Mesenchymal stem cell (in vitro differentiated cells and primary cell): Measurements from ENCODE around the gene MCL1.

ENCODE experiments used
- DNase-seq: peaks from one replicate; pipeline ENCODE4 v3.0.0-alpha.2; 2013
- H2AFZ ChIP-seq: one replicate; pipeline ENCODE4 v1.6.1; 2013; ENCODE audit warnings: low read depth, mild to moderate bottlenecking, control low read depth, inconsistent platforms, low read length, moderate library complexity
- H2AK5ac ChIP-seq: 2 replicates; pipeline ENCODE4 v1.6.1; 2013; ENCODE audit warnings: low read length, moderate library complexity, mild to moderate bottlenecking, inconsistent platforms; ENCODE audit not compliant: severe bottlenecking
- H2BK120ac ChIP-seq: one replicate; pipeline ENCODE4 v1.6.1; 2013; ENCODE audit warnings: low read depth, mild to moderate bottlenecking, inconsistent platforms, low read length, moderate library complexity
- H2BK12ac ChIP-seq, 2 experiments: one replicate each; pipeline ENCODE4 v1.6.1; 2013; ENCODE audit warnings: inconsistent platforms in 2 of 2, low read length in 2 of 2, mild to moderate bottlenecking in 2 of 2, moderate library complexity in 2 of 2, control low read depth in 1 of 2
- H2BK15ac ChIP-seq: one replicate; pipeline ENCODE4 v1.6.1; 2013; ENCODE audit warnings: mild to moderate bottlenecking, low read depth, inconsistent platforms; ENCODE audit not compliant: poor library complexity, severe bottlenecking
- H2BK5ac ChIP-seq: 2 replicates; pipeline ENCODE4 v1.6.1; 2013; ENCODE audit warnings: low read depth, mild to moderate bottlenecking, low read length, control low read depth, inconsistent platforms; ENCODE audit not compliant: poor library complexity, severe bottlenecking
- H3K14ac ChIP-seq, 2 experiments: one replicate each; pipeline ENCODE4 v1.6.1; 2013; ENCODE audit warnings: inconsistent platforms in 2 of 2, low read length in 2 of 2, control low read depth in 1 of 2, mild to moderate bottlenecking in 1 of 2, moderate library complexity in 1 of 2
- H3K18ac ChIP-seq, 2 experiments: one replicate each; pipeline ENCODE4 v1.6.1; 2013; ENCODE audit warnings: inconsistent platforms in 2 of 2, low read length in 2 of 2, control low read depth in 1 of 2, low read depth in 1 of 2, mild to moderate bottlenecking in 1 of 2
- H3K23ac ChIP-seq, 2 experiments: one replicate each; pipeline ENCODE4 v1.6.1; 2013; ENCODE audit warnings: inconsistent platforms in 2 of 2, low read length in 2 of 2, mild to moderate bottlenecking in 2 of 2, moderate library complexity in 2 of 2, control low read depth in 1 of 2
- H3K27ac ChIP-seq: 2 replicates; pipeline ENCODE4 v1.5.1; 2013; ENCODE audit warnings: mild to moderate bottlenecking, moderate library complexity, low read length, control low read depth, inconsistent platforms; ENCODE audit not compliant: poor library complexity, severe bottlenecking
- H3K27me3 ChIP-seq, 2 experiments: 2 replicates each; pipeline versions ENCODE4 v1.6.1 to v1.7.0; 2013; ENCODE audit warnings: low read length in 2 of 2, mild to moderate bottlenecking in 2 of 2, moderate library complexity in 2 of 2, control low read depth in 1 of 2, inconsistent platforms in 1 of 2; ENCODE audit not compliant: control insufficient read depth in 1 of 2, insufficient read depth in 1 of 2
- H3K36me3 ChIP-seq, 2 experiments: 2 replicates each; pipeline versions ENCODE4 v1.6.1 to v1.7.0; 2013; ENCODE audit warnings: low read length in 2 of 2, control low read depth in 1 of 2, inconsistent platforms in 1 of 2, low read depth in 1 of 2, mild to moderate bottlenecking in 1 of 2; ENCODE audit not compliant: insufficient read depth in 2 of 2, control insufficient read depth in 1 of 2
- H3K4ac ChIP-seq, 2 experiments: one replicate each; pipeline ENCODE4 v1.6.1; 2013; ENCODE audit warnings: inconsistent platforms in 2 of 2, low read length in 2 of 2, mild to moderate bottlenecking in 2 of 2, moderate library complexity in 2 of 2, control low read depth in 1 of 2, low read depth in 1 of 2
- H3K4me1 ChIP-seq: 2 replicates; pipeline ENCODE4 v1.6.1; 2013; ENCODE audit warnings: low read depth, low read length, control low read depth; ENCODE audit not compliant: control insufficient read depth, insufficient read depth
- H3K4me2 ChIP-seq: 2 replicates; pipeline ENCODE4 v1.6.1; 2013; ENCODE audit warnings: low read length, mild to moderate bottlenecking, inconsistent platforms; ENCODE audit not compliant: poor library complexity, severe bottlenecking
- H3K4me3 ChIP-seq, 2 experiments: 2 replicates each; pipeline versions ENCODE4 v1.5.1 to v1.7.0; 2013; ENCODE audit warnings: low read length in 2 of 2, mild to moderate bottlenecking in 2 of 2, control low read depth in 1 of 2, low read depth in 1 of 2; ENCODE audit not compliant: insufficient read depth in 1 of 2
- H3K79me1 ChIP-seq: replicated peaks from 2 replicates; pipeline ENCODE4 v1.6.1; 2013; ENCODE audit warnings: mild to moderate bottlenecking, control low read depth, low read length, inconsistent platforms; ENCODE audit not compliant: poor library complexity, severe bottlenecking
- H3K9ac ChIP-seq: 2 replicates; pipeline ENCODE4 v1.7.0; 2013; ENCODE audit warnings: mild to moderate bottlenecking, low read length, moderate library complexity
- H3K9me3 ChIP-seq: 2 replicates; pipeline ENCODE4 v1.7.0; 2013; ENCODE audit warnings: mild to moderate bottlenecking, low read length; ENCODE audit not compliant: control insufficient read depth
- H4K8ac ChIP-seq: one replicate; pipeline ENCODE4 v1.6.1; 2013; ENCODE audit warnings: inconsistent platforms, mild to moderate bottlenecking, low read length, moderate library complexity
- H4K91ac ChIP-seq: one replicate; pipeline ENCODE4 v1.6.1; 2013; ENCODE audit warnings: mild to moderate bottlenecking, low read length, inconsistent platforms
- WGBS: methylation state at CpG from one replicate; pipeline ENCODE4 v1.1.7; 2013; ENCODE audit warnings: mixed read lengths; 5-methylcytosine and 5-hydroxymethylcytosine counted together

The MCL1 gene

DNA sequence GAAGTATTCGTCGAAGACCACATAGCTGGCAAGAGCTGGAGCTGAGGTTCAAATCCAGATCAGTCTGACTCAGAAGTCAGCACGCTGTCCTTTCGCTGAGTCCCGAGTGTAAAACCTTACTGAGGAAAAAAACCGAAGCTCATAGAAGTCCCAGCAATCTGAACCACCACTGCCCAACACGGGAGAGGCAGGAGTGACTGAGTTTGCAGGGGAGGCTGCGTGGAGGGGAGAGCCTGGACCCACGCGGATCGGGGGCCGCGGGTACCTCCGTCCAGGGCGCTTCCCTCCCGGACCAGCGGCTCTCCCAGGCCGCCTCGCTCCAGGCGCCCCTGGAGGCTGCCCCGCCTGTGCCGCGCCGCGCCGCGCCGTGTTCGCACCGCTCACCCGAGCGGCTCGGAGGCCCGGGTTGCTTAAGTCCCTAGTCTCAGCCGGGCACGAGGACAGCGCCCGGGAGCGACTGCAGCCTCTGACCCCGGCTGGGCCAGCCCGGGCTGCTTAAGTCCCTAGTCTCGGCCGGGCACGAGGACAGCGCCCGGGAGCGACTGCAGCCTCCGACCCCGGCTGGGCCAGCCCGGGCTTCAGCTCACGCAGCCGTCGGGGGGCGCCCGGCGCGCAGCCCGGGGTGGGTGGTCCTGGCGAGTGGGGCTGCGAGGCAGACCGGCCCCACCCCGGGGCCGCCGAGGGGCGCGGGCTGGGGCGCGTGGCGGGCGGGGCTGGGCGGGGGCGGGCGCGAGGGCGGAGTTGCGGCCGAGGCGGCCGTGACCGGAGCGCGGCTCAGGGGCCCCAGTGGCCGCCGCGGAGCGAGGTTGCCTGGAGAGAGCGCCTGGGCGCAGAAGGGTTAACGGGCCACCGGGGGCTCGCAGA lies 30.5 kb downstream of the MCL1 start, which contains the start of gene ADAMTSL4:
Gene ADAMTSL4, plus strand, starts transcription at position 777 of the 864 bp plus-strand sequence. CDS start 2,881 bp downstream, outside the sequence.
- peak within 1 kb of the TSS in 1 of 2 experiments; percentile 52 for H3K23ac ChIP-seq
- no peaks in the 10 kb centered on the region for H3K27me3 ChIP-seq
- no peaks in the 10 kb centered on the region for H3K79me1 ChIP-seq
- H2AK5ac ChIP-seq: no peak within 1 kb of the TSS
- H3K36me3 ChIP-seq: peaks cover 0 to 3% of the 10 kb centered on the region in 2 experiments
- H2BK12ac ChIP-seq: peak within 1 kb of the TSS; percentile 28 to 73
- H2AFZ ChIP-seq: no peak within 1 kb of the TSS
- peak within 1 kb of the TSS; percentile 81 to 89 for H3K18ac ChIP-seq
- peak within 1 kb of the TSS; percentile 56 to 87 for H3K4me3 ChIP-seq
- WGBS: 1% methylated on average over 52 of the region's 91 CpGs
- peak within 1 kb of the TSS; percentile 90 for H2BK15ac ChIP-seq
- H3K9ac ChIP-seq: peak within 1 kb of the TSS; percentile 89
- peak within 1 kb of the TSS; percentile 82 for H2BK120ac ChIP-seq
- no peaks in the 10 kb centered on the region for H3K9me3 ChIP-seq
- peak within 1 kb of the TSS in 1 of 2 experiments; percentile 23 for H3K14ac ChIP-seq
- peak within 1 kb of the TSS; percentile 84 for H4K8ac ChIP-seq
- peak within 1 kb of the TSS; percentile 80 to 86 for H3K4ac ChIP-seq
- H2BK5ac ChIP-seq: no peak within 1 kb of the TSS
- DNase-seq: peak; percentile 86
- no peak within 1 kb of the TSS for H3K27ac ChIP-seq
- H3K4me1 ChIP-seq: peaks cover 21% of the 10 kb centered on the region
- no peak within 1 kb of the TSS for H4K91ac ChIP-seq
- H3K4me2 ChIP-seq: peak within 1 kb of the TSS; percentile 95

DNA sequence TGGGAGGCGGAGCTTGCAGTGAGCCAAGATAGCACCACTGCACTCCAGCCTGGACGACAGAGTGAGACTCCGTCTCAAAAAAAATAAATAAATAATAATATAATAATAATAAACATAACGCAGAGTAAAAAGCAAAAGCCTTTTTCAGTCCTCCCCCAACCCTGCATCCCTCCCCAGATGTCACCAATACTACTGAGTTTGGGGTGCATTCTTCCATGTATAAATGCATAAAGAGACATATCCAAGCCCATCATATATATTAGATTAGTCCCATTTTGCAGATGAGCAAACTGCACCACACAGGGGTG lies 31.1 kb downstream of the MCL1 start:
- no peak for DNase-seq
- Histone ChIP-seq H3K4me3 (peak overlapping the region in 1 of 2 experiments; percentile 79), H3K36me3 (no peaks in the 10 kb centered on the region), H4K8ac (peak overlapping the region; percentile 84), H3K4me2 (peak overlapping the region; percentile 95), H3K9ac (peak overlapping the region; percentile 89), H2BK12ac (no peak overlapping the region), H3K4me1 (peaks cover 24% of the 10 kb centered on the region), H2BK15ac (no peak overlapping the region), H3K27ac (no peak overlapping the region), H2BK5ac (no peak overlapping the region), H3K4ac (no peak overlapping the region), H2AFZ (no peak overlapping the region), H2BK120ac (peak overlapping the region; percentile 73), H3K9me3 (no peaks in the 10 kb centered on the region), H3K79me1 (no peaks in the 10 kb centered on the region), H4K91ac (no peak overlapping the region), H3K23ac (no peak overlapping the region), H3K18ac (peak overlapping the region in 1 of 2 experiments; percentile 81), H3K14ac (no peak overlapping the region), H2AK5ac (no peak overlapping the region), H3K27me3 (no peaks in the 10 kb centered on the region)
- WGBS: no CpG with 5 or more reads among the region's 4 CpGs

DNA sequence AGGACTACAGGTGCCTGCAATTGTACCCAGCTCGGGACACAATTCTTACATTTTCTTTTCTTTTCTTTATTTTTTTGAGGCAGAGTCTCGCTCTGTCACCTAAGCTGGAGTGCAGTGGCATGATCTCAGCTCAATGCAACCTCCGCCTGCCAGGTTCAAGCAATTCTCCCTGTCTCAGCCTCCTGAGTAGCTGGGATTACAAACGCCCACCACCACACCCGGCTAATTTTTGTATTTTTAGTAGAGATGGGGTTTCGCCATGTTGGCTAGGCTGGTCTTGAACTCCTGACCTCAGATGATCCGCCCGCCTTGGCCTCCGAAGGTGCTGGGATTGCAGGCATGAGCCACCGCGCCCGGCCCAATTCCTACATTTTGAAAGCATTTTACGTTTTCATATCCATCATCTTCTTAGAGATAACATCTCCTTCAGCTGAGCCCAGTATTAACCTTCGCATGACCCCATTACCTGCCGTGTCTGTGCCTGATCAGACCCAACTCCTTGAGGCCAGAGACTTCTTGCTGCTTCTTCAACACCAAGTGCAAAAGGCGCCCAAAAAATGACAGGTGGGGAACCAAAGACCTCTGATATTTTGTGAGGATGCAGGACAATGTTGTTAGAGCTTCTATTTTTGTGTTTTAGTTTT lies 33.0 kb downstream of the MCL1 start:
- DNase-seq: no peak

DNA sequence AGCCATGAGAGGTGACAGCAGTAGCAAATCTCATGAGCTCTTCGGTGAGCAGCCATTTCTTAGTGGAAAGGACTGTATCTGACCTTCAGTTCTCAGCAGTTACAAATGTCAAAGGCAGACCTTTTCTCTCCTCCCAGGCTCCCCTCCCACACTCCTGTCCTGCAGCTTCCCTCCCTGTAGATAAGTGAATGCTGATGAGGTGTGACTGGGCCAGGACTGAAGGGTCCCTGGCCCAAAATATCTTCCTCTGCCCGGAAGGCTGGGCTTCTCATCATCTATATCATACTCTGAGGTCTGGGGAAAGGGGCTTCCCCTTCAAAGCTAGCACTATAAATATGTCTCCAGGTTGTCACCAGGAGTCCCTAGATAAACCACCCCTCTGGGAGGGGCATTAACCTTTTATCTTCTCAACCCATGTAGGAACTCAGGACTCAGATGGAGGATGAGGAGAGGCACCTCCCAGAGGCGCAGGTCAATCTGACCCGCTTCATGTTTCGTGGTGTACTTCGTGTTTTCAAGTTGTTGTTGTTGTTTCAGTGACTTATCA lies 33.9 kb downstream of the MCL1 start:
- Histone ChIP-seq H3K4me3 (no peak overlapping the region), H3K18ac (no peak overlapping the region), H4K8ac (no peak overlapping the region), H2BK12ac (no peak overlapping the region), H2AFZ (no peak overlapping the region), H2BK15ac (no peak overlapping the region), H3K14ac (no peak overlapping the region), H3K23ac (no peak overlapping the region), H3K4me2 (no peak overlapping the region), H3K79me1 (no peaks in the 10 kb centered on the region), H3K27me3 (no peaks in the 10 kb centered on the region), H2AK5ac (no peak overlapping the region), H3K36me3 (no peaks in the 10 kb centered on the region), H3K4me1 (peaks cover 13% of the 10 kb centered on the region), H3K4ac (no peak overlapping the region), H2BK5ac (no peak overlapping the region), H2BK120ac (no peak overlapping the region), H3K27ac (no peak overlapping the region), H4K91ac (no peak overlapping the region), H3K9ac (no peak overlapping the region), H3K9me3 (no peaks in the 10 kb centered on the region)
- WGBS: 53% methylated on average over 2 of the region's 6 CpGs
- peak; percentile 31 for DNase-seq

More for the DNA sequence above, 33.0 kb downstream of the MCL1 start:
- no peak overlapping the region for H3K4me3 ChIP-seq
- H3K4me2 ChIP-seq: no peak overlapping the region
- H4K8ac ChIP-seq: no peak overlapping the region
- H3K79me1 ChIP-seq: no peaks in the 10 kb centered on the region
- 96% methylated on average over 16 of the region's 16 CpGs for WGBS
- no peak overlapping the region for H3K4ac ChIP-seq
- no peak overlapping the region for H4K91ac ChIP-seq
- H3K36me3 ChIP-seq: no peaks in the 10 kb centered on the region
- no peak overlapping the region for H2BK15ac ChIP-seq
- H2AFZ ChIP-seq: no peak overlapping the region
- H3K9ac ChIP-seq: no peak overlapping the region
- H3K23ac ChIP-seq: no peak overlapping the region
- no peak overlapping the region for H2AK5ac ChIP-seq
- no peak overlapping the region for H2BK5ac ChIP-seq
- no peaks in the 10 kb centered on the region for H3K27me3 ChIP-seq
- peaks cover 13% of the 10 kb centered on the region for H3K4me1 ChIP-seq
- no peaks in the 10 kb centered on the region for H3K9me3 ChIP-seq
- no peak overlapping the region for H3K18ac ChIP-seq
- H2BK120ac ChIP-seq: no peak overlapping the region
- H3K27ac ChIP-seq: no peak overlapping the region
- no peak overlapping the region for H3K14ac ChIP-seq
- H2BK12ac ChIP-seq: no peak overlapping the region
